Activated CD8-positive, alpha-beta memory T cell treated with anti-CD3 and anti-CD28 coated beads, Interleukin-2, amount 50 U/mL, for 24 hours (primary cell): ENCODE data around the gene ABLIM2.

Source experiments
- DNase-seq: peaks from one replicate; pipeline ENCODE4 v3.0.0-alpha.2; 2020; ENCODE audit errors: extremely low read depth

ABLIM2 gene

GRCh38 chr4:8005033-8005808 is 153.4 kb downstream of the ABLIM2 start:
- no peak for DNase-seq

- DNase-seq, result no peak
These were observed 154.5 kb downstream of the ABLIM2 start for GRCh38 chr4:8004066-8004465.

GRCh38 chr4:8002525-8003309 is 155.9 kb downstream of the ABLIM2 start:
- DNase-seq, result no peak

- no peak for DNase-seq
These were observed 156.9 kb downstream of the ABLIM2 start for GRCh38 chr4:8001564-8002355.

GRCh38 chr4:8000721-8001491 is 157.7 kb downstream of the ABLIM2 start:
- DNase-seq, result no peak

GRCh38 chr4:8000247-8000646 is 158.4 kb downstream of the ABLIM2 start:
- no peak for DNase-seq

- no peak for DNase-seq
These were observed 158.9 kb downstream of the ABLIM2 start for GRCh38 chr4:7999695-8000094.

GRCh38 chr4:7999279-7999678 is 159.3 kb downstream of the ABLIM2 start:
- DNase-seq, result no peak

- no peak for DNase-seq
These were observed 160.2 kb downstream of the ABLIM2 start for GRCh38 chr4:7998447-7998846.

- no peak for DNase-seq
These were observed 162.7 kb downstream of the ABLIM2 start for GRCh38 chr4:7995866-7996265.

GRCh38 chr4:7995135-7995534 is 163.5 kb downstream of the ABLIM2 start:
- DNase-seq, result no peak

- no peak for DNase-seq
These were observed 164.9 kb downstream of the ABLIM2 start for GRCh38 chr4:7993671-7994070.

- DNase-seq, result no peak
These were observed 165.8 kb downstream of the ABLIM2 start for GRCh38 chr4:7992846-7993245.

- DNase-seq, result no peak
These were observed 167.7 kb downstream of the ABLIM2 start for GRCh38 chr4:7990807-7991459.

GRCh38 chr4:7989654-7990053 is 169.0 kb downstream of the ABLIM2 start:
- no peak for DNase-seq

GRCh38 chr4:7988437-7988836 is 170.2 kb downstream of the ABLIM2 start:
- no peak for DNase-seq

- no peak for DNase-seq
These were observed 171.2 kb downstream of the ABLIM2 start for GRCh38 chr4:7987148-7987989.

GRCh38 chr4:7985891-7986441 is 172.6 kb downstream of the ABLIM2 start:
- no peak for DNase-seq

GRCh38 chr4:7985072-7985471 is 173.5 kb downstream of the ABLIM2 start:
- no peak for DNase-seq
